GM19025 (cell line): Measurements from ENCODE around the gene HSD11B2.

Experiments used
- ATAC-seq: cut with Tn5 transposase; IDR thresholded peaks from one replicate; pipeline ENCODE4 v1.9.1; 2021; ENCODE audit warnings: mild to moderate bottlenecking, low read depth, moderate library complexity; ENCODE audit not compliant: unreplicated experiment

HSD11B2 gene

GRCh38 chr16:67431775-67432505 lies 1.0 kb downstream of the HSD11B2 start:
- ATAC-seq = no peak

GRCh38 chr16:67432506-67432890 lies 1.6 kb downstream of the HSD11B2 start:
- no peak for ATAC-seq

GRCh38 chr16:67433131-67433719 lies 2.3 kb downstream of the HSD11B2 start:
- no peak for ATAC-seq

GRCh38 chr16:67435758-67436164 lies 4.8 kb downstream of the HSD11B2 start:
- ATAC-seq = no peak

GRCh38 chr16:67436640-67437193 lies 5.8 kb downstream of the HSD11B2 start:
- no peak for ATAC-seq

GRCh38 chr16:67437513-67437912 lies 6.6 kb downstream of the HSD11B2 start:
- peak; percentile 52 for ATAC-seq

GRCh38 chr16:67438098-67438791 lies 7.3 kb downstream of the HSD11B2 start:
- ATAC-seq = no peak

GRCh38 chr16:67438824-67439393 lies 8.0 kb downstream of the HSD11B2 start:
- no peak for ATAC-seq

- ATAC-seq = no peak
Measured at GRCh38 chr16:67441271-67441753, 10.4 kb downstream of the HSD11B2 start.

- ATAC-seq = no peak
Measured at GRCh38 chr16:67441907-67442306, 11.0 kb downstream of the HSD11B2 start.

GRCh38 chr16:67442581-67443255 lies 11.8 kb downstream of the HSD11B2 start:
- ATAC-seq = no peak

GRCh38 chr16:67443265-67443664 lies 12.3 kb downstream of the HSD11B2 start:
- no peak for ATAC-seq

- ATAC-seq = no peak
Measured at GRCh38 chr16:67444259-67445125, 13.6 kb downstream of the HSD11B2 start.

GRCh38 chr16:67445126-67445426 lies 14.2 kb downstream of the HSD11B2 start:
- no peak for ATAC-seq

- ATAC-seq = no peak
Measured at GRCh38 chr16:67445441-67445912, 14.6 kb downstream of the HSD11B2 start.

GRCh38 chr16:67445913-67446907 lies 15.3 kb downstream of the HSD11B2 start:
- ATAC-seq = no peak

- no peak for ATAC-seq
Measured at GRCh38 chr16:67446968-67447507, 16.1 kb downstream of the HSD11B2 start.

- no peak for ATAC-seq
Measured at GRCh38 chr16:67447508-67448076, 16.7 kb downstream of the HSD11B2 start.
